Glomerular visceral epithelial cell (primary cell): ENCODE data around the gene NOL7.

Experiments
- DNase-seq: peaks from one replicate; pipeline ENCODE4 v3.0.0-alpha.2; 2016; ENCODE audit errors: extremely low spot score

The NOL7 gene

GRCh38 chr6:13614926-13615791 lies at the start of gene NOL7:
TSS of gene NOL7 (plus strand) at chr6:13615335. CDS start at chr6:13615359, 24 bp downstream.
- peak; percentile 98 for DNase-seq

- no peak for DNase-seq
Measured at GRCh38 chr6:13565921-13566320, 49.2 kb upstream of the NOL7 start.

- DNase-seq: no peak
Measured at GRCh38 chr6:13566500-13566899, 48.6 kb upstream of the NOL7 start.

GRCh38 chr6:13568970-13569369 lies 46.2 kb upstream of the NOL7 start:
- DNase-seq: no peak

GRCh38 chr6:13572240-13572639 lies 42.9 kb upstream of the NOL7 start:
- no peak for DNase-seq

- no peak for DNase-seq
Measured at GRCh38 chr6:13572951-13573654, 42.0 kb upstream of the NOL7 start.

- peak; percentile 30 for DNase-seq
Measured at GRCh38 chr6:13573669-13574110, 41.4 kb upstream of the NOL7 start.

GRCh38 chr6:13574149-13574570 lies 41.0 kb upstream of the NOL7 start:
- DNase-seq: peak; percentile 96

GRCh38 chr6:13574571-13575376 lies 40.4 kb upstream of the NOL7 start, which contains the start of gene SIRT5:
TSS of gene SIRT5 (plus strand) at chr6:13574601. CDS start at chr6:13584111, 9,510 bp downstream.
- DNase-seq: peak; percentile 91

GRCh38 chr6:13575377-13575775 lies 39.8 kb upstream of the NOL7 start:
- no peak for DNase-seq

GRCh38 chr6:13576017-13576416 lies 39.1 kb upstream of the NOL7 start:
- DNase-seq: no peak

- DNase-seq: no peak
Measured at GRCh38 chr6:13577926-13578325, 37.2 kb upstream of the NOL7 start.

- no peak for DNase-seq
Measured at GRCh38 chr6:13579911-13580310, 35.2 kb upstream of the NOL7 start.

GRCh38 chr6:13581700-13582229 lies 33.4 kb upstream of the NOL7 start:
- no peak for DNase-seq

GRCh38 chr6:13586603-13587542 lies 28.3 kb upstream of the NOL7 start:
- DNase-seq: no peak

GRCh38 chr6:13589801-13590200 lies 25.3 kb upstream of the NOL7 start:
- no peak for DNase-seq

GRCh38 chr6:13590574-13591153 lies 24.5 kb upstream of the NOL7 start:
- DNase-seq: no peak

- no peak for DNase-seq
Measured at GRCh38 chr6:13591205-13591921, 23.8 kb upstream of the NOL7 start.

- DNase-seq: no peak
Measured at GRCh38 chr6:13593103-13593502, 22.0 kb upstream of the NOL7 start.

GRCh38 chr6:13593720-13594119 lies 21.4 kb upstream of the NOL7 start:
- DNase-seq: no peak
